HepG2 (cell line): Measurements from ENCODE around the gene PCOLCE2.

Source experiments
- ELF4 ChIP-seq: sonication (generic); formaldehyde crosslinking; IDR thresholded peaks from 2 replicates; pipeline ENCODE4 v1.5.0; 2020; ENCODE audit warnings: missing genetic modification reagents, mild to moderate bottlenecking, moderate library complexity, borderline replicate concordance
- MAFK ChIP-seq, 2 experiments: IDR thresholded peaks in 1 of 2; conservative IDR thresholded peaks in 1 of 2; 2 replicates each; pipeline ENCODE4 v1.6.1; 2011; ENCODE audit warnings: improper control_type of control experiment in 2 of 2, low read length in 2 of 2
- MAX ChIP-seq: IDR thresholded peaks from 2 replicates; pipeline ENCODE4 v1.6.1; 2012; ENCODE audit warnings: inconsistent platforms
- RAD21 ChIP-seq: fragments of 450-650 bp; formaldehyde crosslinking; IDR thresholded peaks from 2 replicates; pipeline ENCODE4 v1.5.0; 2020; ENCODE audit warnings: mild to moderate bottlenecking
- ZBTB34 ChIP-seq: sonication (generic); formaldehyde crosslinking; IDR thresholded peaks from 2 replicates; pipeline ENCODE4 v1.8.0; 2022; ENCODE audit warnings: mild to moderate bottlenecking, missing genetic modification reagents
- ZNF12 ChIP-seq: sonication (generic); formaldehyde crosslinking; IDR thresholded peaks from 2 replicates; pipeline ENCODE4 v1.5.0; 2020; ENCODE audit warnings: missing genetic modification reagents
- ZNF224 ChIP-seq: sonication (generic); formaldehyde crosslinking; IDR thresholded peaks from 2 replicates; pipeline ENCODE4 v1.5.0; 2020; ENCODE audit warnings: mild to moderate bottlenecking, missing genetic modification reagents
- ZNF446 ChIP-seq: sonication (generic); formaldehyde crosslinking; IDR thresholded peaks from 2 replicates; pipeline ENCODE4 v1.5.0; 2020; ENCODE audit warnings: mild to moderate bottlenecking, missing genetic modification reagents
- ZNF670 ChIP-seq: sonication (generic); formaldehyde crosslinking; IDR thresholded peaks from 2 replicates; pipeline ENCODE4 v1.8.0; 2022; ENCODE audit warnings: mild to moderate bottlenecking, missing genetic modification reagents, borderline replicate concordance

GRCh38 chr3:142782616-142783015 lies 106.3 kb downstream of the PCOLCE2 start:
- TF ChIP-seq MAFK (conservative IDR thresholded peaks at IDR 0.05 in 1 of 2, IDR thresholded peaks at IDR 0.05 in 1 of 2; ENCODE audit: low read length in 2 of 2) (no peak), MAX (no peak), ZBTB34 (CRISPR knock-in tag) (no peak), ZNF12 (CRISPR knock-in tag) (no peak), RAD21 (no peak), ZNF446 (no peak), ZNF224 (CRISPR knock-in tag) (no peak), ELF4 (CRISPR knock-in tag) (no peak), ZNF670 (CRISPR knock-in tag) (no peak)
